Stimulated activated CD4-positive, alpha-beta T cell treated with anti-CD3 and anti-CD28 coated beads, Interleukin-2, amount 100 ng/mL, for 24 hours (primary cell): ENCODE data around the gene RPS2.
A peak's percentile ranks its signal among the peaks of the same experiment; 100 is the strongest.
"Not testable (repeated sequence)": the region's sequence is repeated elsewhere in the genome, so short reads cannot be mapped to it uniquely, and the experiment has no call there.

Experiments
- DNase-seq, 2 donors: peaks; one replicate each; pipeline ENCODE4 v3.0.0-alpha.2; 2020

The RPS2 gene

DNA sequence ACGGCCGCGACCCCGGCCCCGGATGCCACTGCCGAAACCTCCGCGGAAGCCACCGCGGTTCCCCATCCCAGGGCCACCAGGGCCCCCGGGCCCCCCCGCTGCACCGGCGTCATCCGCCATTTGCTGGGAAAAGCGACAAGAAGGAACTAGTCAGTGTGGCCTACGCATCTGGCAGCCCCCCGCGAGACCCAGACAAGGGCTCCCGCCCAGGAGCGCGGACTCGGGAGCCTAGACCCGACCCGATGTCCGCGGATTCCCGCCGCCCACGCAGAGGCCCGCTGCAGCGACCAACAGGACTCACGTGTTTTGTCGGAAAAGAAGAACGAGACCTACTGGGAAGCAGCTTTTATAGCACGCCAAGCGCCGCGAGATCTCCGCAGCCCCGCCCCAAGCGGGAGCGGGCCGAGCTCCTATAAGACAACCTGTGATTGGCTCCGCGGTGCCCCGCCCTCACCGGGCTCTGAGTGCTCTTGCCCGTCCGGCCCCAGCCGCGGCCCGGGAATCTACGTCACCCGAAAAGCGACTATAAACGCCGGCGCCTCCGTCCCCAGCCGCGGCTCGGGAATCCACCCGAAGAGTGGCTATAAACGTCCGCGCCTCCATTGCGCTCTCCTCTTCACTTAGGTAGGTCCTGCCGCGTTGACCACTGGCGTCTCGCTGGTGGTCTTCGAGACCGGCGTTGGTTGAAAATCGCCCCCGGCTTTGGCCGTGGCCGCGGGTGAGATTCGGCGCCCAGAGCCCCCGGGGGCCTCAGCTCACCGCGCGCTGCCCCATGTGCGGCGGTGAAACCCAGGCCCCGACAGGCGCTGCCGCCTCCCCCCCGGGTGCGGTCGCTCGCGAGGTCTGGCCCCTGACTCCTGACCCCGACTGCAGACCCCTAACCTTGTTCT is at the start of gene RPS2:
RPS2 (minus strand) TSS at position 321 of the 890 bp plus-strand sequence; CDS start at position 120, 201 bp downstream.
- peak; percentile 98 to 99 for DNase-seq

DNA sequence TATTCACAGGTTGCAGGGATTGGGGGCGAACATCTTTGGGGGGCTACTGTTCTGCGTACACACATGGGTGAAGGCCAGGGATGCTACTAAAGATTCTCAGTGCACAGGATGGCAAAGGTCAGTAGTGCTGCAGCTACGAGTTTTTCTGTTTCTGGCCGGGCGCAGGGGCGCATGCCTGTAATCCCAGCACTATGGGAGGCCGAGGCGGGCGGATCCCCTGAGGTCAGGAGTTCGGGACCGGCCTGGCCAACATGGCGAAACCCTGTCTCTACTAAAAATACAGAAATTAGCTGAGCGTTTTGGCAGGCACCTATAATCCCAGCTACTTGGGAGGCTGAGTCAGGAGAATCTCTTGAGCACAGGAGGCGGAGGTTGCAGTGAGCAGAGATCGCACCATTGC is 48.9 kb upstream of the RPS2 start:
- DNase-seq, result no peak

DNA sequence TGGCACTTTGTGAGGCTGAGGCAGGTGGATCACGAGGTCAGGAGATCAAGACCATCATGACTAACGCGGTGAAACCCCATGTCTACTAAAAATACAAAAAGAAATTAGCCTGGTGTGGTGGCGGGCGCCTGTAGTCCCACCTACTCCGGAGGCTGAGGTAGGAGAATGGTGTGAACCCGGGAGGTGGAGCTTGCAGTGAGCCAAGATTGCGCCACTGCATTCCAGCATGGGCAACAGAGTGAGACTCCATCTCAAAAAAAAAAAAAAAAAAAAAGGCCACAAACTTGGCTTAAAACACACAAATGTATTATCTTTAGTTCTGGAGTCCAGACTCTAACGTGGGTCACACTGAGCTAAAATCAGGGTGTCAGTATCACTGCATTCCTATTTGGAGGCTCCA is 47.1 kb upstream of the RPS2 start:
- DNase-seq, result not testable (repeated sequence)

DNA sequence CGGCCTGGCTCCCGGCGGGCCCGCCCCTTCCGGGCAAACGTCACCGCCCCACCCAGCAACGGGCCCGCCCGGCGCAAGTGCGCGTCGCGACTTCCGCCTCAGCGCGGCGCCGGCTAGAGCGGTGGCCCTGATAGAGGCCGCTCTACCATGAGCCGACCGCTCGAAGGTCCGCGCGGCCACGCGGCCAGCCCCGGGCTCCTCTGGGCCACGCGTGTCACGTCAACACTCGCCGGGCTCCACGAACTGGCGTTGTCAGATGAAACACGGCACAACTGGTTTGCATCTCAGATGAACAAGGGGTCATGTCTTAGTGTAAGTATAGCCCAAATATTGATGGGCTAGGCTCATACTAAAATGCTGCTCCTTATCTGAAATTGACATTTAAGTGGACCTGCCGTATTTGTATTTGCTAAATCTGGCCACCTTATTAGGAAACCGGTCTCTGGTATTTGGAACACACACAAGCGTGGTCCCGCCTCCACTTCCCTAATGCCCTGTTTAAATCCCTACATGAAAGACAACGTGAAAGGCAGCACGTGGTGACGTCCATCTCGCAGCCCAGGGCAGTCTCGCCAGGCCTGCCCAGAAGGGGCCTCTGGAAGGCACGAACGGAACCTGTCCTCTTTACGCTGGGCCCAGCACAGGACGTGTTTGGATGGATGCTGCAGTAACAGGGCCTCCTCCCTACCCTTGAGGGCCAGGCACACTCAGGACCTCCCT is 45.3 kb upstream of the RPS2 start, which contains the start of gene ZNF598:
ZNF598 (minus strand) TSS at position 31 of the 720 bp plus-strand sequence.
- DNase-seq, result peak; percentile 81 to 85

DNA sequence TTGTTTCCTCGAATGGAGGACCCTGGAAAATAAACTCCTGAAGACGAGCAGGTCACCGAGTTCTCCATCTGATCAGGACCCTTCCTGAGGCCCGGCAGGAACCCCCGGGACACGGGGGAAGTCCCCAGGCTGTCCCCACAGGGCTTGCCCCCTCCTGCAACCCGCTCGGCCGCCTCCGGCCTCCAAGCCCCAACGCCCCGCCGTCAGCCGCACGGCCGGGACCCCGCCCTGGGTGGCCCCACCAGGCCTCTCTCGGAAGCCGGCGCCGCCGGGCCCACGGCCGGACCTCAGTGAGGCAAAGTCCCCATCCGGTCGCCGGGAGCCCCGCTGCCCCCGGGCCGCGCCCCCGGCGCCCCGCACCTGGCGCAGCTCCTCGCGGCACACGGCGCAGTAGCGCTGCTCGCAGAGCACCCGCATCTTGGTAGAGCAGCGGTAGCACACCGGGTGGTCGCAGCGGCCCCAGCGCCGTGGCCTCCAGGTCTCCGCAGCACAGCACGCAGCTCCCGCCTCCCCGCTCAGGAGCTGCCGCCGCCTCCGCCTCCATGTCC is 44.6 kb upstream of the RPS2 start:
- peak in 1 of 2 donors; percentile 38 for DNase-seq

DNA sequence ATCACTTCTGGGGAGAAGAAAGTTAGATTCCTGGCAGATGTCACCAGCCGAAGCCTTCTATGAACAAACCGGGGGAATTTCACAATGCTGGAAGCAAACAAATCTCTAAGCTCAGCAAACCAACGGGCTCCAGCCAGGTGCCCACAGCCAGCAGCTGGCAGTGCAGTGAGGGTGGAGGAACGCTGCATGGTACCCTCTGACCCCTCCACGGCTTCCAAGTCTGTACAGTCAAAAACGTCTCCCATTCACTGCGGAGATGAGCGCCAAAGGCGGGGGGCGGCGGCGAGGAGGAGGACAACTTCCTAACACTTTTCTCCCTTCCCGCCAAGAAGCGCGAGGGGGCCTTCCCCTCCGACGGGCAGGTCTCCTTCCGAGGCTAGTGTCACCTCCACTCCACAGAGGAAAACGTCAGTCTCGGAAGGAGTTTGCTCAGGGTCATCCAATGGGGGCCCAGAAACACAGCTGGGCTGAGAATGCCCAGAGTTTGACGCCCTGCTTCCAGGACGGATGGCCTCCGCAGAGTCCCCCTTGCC is 44.1 kb upstream of the RPS2 start:
- DNase-seq, result peak; percentile 40 to 60

DNA sequence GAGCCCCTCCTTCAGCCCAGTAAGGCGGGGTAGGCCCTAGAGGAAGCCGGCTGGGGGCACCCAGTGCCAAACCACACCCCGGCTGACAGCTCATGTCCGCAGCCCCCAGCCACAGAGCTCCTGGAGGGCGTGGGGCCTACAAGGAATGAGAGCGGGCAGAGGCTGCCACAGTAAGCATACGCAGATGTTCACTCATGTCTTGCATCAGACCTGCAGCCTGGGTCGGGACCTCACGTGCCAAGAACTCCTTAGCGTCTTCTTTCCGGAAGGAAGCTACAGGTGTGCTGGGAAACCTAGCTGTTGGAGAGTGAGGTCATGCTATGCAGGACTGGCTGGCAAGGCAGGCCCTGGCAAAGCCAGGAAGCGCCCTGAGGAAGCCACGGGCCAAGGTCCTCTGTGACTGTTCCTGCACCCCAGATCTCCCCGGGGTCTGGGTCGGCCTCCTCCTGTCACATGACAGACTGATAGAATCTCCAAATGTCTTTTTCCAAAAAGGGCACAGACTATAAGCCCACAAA is 43.4 kb upstream of the RPS2 start:
- DNase-seq, result peak in 1 of 2 donors; percentile 35

DNA sequence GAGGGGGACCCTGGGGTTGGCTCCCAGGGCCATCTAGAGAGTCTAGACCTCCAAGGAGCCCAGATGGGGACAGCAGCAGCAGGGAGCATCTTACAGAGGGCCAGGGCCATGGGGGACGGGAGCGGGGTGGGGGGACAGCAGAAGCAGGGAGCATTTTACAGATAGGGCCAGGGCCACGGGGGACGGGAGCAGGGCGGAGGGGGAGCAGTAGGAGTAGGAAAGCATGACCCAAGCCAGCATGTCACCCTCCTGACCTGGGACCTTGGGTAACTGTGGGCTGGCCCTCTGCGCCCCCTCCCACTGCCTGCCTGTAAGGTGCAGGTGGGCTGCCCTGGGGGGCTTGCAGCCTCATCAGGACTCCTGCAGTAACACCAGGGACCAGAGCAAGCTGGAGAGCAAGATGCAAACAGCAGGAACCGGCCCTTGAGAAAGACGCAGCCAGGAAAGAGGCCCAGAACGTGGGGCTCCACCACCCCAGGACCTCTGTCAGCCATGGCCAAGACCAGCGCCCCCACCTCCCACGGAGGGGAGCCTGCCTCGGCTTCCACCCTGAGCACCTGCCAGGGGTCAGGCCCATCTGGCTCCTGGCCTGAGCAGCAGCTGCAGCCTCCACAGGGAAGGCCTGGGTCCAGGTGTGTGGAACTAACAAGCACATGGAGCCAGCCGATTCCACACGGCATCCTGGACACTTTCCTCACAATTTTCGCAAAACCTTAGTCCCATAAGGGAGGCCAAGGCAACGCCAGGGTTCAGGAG is 42.6 kb upstream of the RPS2 start:
- DNase-seq, result no peak

DNA sequence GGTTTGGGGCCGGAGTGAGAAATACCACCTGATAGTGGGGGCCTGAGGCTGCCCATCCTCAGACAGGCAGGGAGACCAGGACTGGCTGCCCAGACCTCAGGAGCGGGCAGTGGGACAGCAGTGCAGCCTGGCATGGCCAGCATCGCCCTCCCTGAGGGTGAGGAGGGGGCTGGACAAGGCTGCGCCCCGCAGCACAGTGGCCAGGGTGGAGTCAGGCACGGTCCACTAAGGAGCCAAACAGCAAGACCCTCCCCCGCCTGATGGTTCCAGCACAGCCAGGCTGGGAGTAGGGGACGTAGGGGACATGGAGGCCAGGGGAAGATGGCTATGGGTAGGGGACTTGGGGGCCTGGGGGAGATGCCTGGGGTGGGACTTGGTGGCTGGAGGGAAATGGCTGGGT is 41.7 kb upstream of the RPS2 start:
- no peak for DNase-seq

DNA sequence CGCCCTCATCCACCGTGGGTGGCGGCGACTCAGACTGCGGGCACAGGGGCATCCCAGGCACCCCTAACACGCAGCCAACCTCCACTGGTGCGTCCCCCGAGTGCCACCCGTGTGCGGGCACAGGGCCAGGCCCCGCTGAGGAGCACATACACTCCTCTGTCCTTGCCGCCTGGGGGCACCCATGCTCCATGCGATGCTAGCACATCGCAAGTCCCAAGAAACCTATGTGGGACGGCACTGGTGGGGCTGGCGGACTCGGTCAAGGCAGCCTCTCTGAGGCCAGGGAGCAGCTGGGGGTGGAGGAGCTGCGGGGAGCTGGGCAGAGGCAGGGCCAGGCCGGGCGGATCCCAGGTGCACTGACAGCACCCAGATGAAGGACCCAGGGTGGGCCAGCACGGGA is 41.0 kb upstream of the RPS2 start:
- DNase-seq, result no peak

DNA sequence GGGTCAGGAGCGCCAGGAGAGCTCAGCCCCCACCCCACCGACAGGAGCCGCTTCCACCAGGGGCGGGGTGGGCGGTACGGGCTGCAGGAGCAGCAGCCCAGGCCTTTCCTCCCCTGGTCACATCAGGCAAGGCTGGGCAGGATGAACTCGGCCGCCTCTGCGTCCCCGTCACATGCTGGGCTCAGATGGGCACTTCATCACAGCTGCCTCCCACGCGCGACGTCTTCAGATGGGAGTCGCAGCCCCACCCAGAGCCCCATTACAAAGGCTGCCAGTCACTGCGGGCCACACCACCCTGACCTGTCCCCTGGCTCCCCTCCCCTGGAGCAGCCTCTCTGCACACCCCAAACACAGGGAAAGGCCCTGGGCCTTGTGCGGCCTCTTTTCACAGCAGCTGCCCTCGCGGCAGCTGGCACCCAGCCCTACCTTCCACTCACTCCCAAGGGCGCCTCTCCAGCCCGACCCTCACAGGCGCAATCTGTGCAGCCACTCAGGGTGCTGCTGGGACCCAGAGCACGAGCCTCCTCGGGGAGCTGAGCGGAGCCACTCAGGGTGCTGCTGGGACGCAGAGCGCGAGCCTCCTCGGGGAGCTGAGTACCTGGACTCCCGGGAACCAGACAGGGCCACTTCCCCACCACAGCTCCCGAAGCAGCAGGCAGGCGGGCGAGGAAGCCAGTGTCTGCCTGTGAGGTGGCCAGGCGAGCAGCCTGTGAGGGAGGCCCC is 40.3 kb upstream of the RPS2 start:
- DNase-seq, result no peak

DNA sequence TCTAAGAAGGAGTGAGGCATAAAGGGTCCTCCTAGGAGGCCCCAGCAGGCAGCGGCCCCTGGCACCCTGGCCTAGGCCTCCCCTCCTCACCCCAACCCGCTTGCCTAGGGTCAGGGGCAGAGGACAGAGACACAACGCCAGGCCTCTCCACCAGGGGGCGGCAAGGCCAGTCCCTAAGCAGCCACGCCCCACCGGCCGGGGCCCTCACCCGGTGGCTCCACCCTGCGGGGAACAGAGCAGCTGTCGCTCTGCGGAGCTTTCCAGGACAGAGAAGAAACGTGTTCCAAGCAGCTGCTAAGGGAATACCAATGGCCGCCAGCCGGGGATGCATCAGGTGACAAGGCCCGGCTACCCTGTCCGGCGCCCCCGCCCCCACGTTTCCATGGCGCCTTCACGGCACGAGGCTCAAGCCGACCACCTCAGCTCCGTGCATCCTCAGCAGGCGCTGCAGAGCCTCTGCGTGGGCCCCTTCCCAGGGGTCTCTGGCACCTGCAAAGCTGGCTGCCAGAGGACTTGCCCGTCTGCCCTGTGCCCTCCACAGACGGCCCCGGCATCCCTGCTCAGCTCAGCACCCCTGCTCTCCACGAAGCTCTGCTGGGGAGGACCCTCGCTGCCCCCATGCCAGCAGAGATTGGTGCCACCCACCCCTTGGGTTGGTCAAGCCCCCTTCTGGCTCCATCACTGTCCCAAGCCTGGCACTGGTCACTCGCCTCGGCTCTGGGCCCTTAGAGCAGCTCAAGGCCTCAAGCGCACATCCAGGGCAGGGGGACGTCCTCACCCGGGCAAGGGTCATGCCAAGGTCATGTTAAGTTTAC is 39.4 kb upstream of the RPS2 start:
- DNase-seq, result peak; percentile 91 to 93

DNA sequence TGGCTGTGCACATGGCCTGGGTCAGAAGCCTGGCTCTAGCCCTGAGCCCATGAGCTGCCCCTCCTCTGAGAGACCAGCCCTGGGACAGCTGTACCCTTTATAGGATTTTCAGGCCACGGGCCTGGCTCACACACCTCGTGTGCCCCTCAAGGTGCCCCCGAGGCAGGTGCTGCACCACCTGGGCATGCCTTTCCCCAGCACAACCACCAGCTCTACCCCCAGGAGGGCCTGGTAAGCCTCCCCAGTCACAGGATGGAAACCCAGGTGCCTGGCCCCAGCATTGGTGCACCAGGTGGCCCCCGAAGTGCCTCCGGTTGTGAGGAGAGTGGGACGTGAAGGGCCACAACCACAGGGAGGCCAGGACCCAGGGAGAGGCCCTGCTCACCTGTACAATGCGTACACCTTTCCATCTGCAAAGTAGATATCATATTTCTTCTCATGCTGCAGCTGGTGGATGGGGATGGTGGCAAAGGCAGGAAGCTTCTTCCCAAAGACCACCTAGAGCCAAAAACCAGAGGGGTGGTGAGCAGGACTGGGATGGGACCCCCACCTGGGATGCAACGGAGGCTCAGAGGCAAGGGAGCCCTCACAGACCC is 38.7 kb upstream of the RPS2 start:
- no peak for DNase-seq

DNA sequence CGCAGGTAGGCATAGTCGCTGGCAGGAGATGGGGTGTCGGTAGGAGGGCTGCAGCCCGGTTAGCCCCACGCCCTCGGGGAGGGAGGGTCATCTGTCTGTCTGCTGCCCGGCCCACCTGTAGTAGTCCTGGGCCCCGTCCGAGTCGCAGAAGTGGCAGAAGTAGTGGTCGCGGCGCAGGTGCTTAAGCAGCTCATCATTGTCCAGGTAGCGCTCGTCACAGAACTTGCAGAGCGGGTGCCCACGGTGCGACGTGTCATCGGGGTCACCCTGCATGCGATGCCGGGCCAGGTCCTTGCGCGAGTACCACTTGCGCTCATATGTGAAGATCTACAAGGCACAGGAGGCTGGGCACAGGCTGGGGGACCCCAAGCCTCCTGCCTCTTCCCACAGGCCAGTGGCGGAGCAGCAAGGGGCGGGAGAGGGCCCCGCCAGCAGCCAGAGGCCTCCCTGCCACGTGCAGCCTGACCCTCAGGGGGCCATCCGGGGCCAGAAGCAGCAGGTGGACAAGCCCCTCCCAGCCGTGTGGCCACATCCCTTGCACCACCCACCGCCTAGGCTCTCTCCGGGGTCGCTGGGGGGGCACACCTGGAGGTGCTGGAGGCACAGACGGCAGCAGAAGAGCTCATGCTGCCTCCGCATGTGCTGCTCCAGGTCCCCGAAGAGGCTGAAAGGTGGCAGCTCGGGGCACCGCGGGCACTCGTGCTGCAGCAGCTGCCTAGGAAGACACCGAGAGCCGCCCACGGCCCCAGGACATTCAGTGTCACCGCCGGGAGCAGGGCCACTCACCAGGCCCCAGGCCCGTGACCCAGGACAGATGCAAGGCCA is 38.0 kb upstream of the RPS2 start:
- no peak for DNase-seq

DNA sequence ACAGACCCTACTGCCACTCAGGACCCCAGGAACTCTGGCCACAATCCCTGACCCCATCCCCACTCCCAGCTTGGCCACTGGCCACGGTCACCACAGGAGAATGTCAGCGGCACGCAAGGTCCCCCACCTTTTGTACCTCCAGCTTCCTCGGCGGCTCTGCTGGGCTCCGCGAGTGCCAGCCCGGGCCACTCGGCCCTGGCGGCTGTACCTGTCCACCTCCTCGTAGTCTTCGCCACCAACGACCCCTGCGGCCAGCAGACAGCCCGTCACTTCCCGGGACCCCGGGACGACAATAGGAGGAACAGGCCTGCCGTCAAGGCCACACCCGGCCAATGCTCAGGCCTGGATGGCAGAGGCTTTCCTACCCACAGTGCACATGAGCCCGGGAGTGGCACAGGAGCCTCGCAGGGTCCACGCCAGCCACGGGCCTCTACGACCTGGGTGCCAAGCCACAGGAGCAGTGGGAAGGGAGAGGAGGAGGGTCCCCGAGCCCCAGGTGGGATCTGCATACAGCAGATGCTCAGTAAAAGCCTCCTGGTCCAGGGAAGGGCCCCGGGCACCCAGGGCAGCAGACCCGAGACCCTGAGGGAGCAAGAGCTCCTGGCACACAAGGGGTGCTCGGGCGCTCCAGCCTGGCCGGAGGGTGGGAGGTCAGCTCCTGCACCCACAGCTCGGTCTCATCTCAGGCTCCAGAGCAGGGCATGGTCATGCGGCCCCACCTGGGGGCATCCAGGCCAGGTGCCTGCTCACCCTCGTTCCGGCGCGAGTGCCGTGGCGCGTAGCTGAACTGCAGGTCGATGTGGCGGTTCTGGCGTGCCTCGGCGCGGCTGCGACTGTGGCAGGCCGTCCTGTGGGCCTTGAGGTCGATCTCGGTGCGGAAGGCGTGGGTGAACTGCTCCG is 37.1 kb upstream of the RPS2 start:
- DNase-seq, result no peak

DNA sequence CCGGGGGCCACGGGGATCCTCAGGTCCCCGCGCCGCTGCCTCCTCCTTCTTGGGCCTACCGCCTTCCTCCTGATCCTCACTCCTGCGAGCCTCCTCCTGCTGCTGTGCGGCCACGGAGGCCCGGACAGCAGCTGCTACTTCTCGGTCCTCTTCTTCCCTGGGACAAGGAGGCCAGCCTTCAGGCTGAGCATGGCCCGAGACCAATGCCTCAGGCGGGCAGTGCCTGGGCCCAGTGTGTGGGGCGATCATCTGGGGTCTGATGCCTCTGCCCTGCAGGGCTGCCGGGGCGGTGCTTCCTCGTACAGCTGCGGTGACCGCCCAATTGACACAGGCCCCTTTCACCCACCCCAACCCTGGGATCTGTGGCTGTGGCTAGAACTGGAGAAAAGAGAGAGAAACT is 36.4 kb upstream of the RPS2 start:
- DNase-seq, result no peak

DNA sequence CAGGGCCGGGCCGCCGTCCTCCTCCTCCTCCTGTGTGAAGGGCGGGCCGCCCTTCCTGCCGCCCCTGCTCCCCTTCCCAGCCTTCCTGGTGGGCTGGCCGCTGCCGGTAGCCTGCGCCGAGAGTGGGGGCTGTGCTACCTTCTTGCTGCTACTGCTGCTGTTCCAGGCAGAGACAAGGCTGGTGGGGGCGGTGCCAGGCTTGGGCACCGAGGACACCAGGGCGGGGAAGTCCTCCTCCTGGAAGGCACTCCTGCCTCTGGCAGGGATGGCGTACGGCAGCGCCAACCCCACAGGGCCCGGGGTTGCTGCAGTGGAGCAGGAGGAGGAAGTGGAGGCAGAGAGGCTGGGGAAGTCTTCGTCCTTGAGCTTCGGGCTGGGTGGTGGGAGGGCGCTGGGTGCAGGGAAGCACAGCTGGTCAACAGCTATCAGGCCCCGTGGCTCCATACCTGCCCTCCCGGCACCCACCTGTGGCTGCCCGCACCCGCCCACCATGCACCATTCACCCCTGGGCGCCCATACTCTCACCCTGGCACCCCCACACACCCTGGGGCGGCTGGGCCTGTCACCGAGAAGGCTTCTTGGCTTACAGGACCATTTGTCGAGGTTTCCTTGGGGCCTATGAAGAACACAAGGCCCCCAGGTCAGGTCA is 35.4 kb upstream of the RPS2 start:
- no peak for DNase-seq
